ENCODE results near the gene PIGK.
A peak's percentile ranks its signal among the peaks of the same experiment; 100 is the strongest.

PIGK gene

DNA sequence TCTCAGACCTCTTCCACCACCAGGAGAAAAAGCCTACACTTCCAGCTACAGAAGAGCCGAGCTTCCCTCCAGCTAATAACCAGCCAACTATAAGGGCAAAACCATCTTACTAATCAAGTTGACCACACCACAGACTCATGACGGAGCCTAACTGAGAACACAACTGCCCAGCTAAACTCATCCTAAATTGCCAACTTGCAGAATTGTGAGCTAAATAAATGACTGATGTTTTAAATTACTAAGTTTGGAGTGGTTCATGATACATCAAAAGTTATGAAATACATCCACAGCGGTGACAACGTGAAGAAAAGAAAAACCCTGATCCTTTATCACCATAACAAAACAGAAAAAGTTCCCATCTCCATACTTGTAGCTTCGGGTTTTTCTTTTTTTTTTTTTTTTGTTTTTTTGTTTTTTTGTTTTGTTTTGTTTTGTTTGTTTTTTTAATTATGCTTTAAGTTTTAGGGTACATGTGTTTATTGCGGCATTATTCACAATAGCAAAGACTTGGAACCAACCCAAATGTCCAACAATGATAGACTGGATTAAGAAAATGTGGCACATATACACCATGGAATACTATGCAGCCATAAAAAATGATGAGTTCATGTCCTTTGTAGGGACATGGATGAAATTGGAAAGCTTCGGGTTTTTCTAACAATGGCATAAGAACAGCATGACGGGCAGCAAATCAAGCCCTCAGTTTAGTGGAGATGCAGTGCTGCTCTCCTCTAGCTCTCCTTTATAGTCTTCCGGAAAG, 122.6 kb downstream of the PIGK start:
- DNase-seq (ENCODE audit: low spot score) = no peak

DNA sequence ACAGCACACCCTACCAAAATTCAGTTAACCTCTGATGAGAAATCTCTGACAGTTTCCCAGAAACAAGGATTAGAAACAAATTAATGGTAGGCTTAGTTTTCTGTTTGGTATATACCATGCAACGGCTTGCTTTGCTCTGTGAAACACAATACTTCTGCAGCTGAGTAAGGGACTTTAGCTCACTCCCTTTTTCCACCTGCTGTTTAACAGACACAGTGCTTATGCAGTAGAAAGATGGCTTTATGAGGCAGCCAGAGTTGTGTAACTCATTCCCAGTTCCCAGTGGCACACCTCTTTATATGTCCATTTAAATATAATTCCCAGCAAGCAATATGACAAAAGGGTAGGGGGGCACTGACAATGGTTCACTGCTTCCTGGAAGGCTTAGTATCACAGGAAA, 124.0 kb downstream of the PIGK start:
- no peak for DNase-seq (ENCODE audit: low spot score)

DNA sequence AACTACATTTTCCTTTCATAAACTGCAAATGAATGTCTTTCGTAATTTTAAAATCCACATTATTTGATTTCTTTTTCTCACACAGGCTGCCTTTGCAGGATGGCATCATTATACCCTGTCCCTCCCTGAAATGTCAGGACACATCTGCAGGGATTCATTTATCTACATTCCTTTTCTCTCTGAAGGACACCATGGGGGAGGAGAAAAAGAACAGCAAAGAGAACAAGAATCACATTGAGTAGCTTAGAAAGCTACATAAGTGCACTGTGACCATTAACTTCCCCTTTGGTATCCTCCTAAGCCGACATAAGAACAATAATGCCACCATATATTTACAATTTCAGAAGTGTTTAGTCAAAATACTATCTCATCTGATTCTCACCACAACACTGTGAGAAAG, 129.5 kb downstream of the PIGK start:
- no peak for DNase-seq (ENCODE audit: low spot score)

GRCh38 chr1:77085109-77085508, 134.1 kb downstream of the PIGK start:
- no peak for DNase-seq (ENCODE audit: low spot score)

DNA sequence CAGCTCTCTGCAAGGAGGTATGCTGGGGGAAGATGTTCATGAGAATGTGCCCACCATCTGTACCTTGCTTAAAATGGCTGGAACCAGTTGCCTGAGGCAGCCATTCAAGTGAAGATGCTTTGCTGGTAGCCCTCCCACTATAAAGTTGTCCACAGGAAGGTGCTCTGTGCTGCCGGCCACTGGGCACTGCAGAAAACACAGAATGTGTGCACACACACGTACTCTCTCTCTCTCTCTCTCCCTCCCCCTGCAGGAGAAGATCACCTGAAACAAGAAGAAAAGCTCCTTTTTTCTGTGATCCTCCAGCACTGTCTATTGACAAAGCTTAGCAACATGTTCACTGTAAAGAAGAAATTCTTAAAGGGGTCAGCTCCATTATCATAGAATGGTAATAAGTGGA, 134.8 kb downstream of the PIGK start:
- DNase-seq (ENCODE audit: low spot score) = no peak

GRCh38 chr1:77081834-77082233, 137.4 kb downstream of the PIGK start:
- DNase-seq (ENCODE audit: low spot score) = no peak

- no peak for DNase-seq (ENCODE audit: low spot score)
Measured at GRCh38 chr1:77076759-77077158, 142.5 kb downstream of the PIGK start.

- no peak for DNase-seq (ENCODE audit: low spot score)
Measured at GRCh38 chr1:77068013-77068412, 151.2 kb downstream of the PIGK start.

DNA sequence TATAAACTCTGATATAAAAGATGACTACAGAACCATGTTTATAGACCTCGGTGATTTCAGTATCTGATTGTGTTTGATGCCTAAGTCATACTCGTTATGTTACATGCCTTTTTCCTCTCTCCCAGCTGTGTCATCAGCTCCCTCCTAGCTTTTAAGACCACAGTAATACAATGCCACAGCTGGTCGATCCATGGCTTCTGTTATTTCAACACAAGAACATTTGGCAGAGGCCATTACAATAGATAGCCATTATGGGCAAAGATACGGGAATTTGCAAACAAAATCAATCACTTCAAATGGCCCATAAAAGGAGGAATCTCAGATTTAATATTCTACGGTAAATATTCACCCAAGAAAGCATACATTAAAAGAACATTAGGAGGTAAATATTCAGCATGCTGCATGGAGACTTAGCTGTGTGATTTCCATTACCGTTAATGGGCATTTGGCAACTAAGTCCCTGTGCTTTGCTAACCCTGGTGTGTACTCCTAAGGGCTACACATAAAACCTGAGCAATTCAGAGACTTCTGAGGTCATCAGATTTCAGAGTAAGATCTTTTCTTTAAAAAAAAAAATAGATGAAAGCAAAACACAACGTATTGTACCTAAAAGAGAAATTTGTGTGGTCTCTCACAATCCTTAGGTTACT, 153.4 kb downstream of the PIGK start:
- DNase-seq (ENCODE audit: low spot score) = no peak

GRCh38 chr1:77064246-77064645, 155.0 kb downstream of the PIGK start:
- no peak for DNase-seq (ENCODE audit: low spot score)

DNA sequence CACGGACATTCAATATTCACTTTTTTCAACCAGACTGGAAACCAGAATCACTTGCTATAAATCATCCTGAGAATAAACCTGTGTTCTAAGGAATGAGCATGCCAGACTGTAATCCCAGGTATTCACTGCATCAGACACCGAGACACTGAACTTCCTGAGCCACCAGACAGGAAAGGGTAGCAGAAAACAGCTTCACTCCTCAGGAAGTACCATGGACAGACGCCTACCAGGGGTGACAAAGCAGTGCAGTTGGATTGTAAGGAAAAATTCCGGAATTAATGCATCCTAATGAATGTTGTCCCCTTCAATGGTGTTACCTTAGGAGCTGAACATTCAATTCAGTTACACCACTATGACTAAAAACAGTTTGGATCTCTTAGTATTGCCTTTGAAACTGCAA, 156.1 kb downstream of the PIGK start:
- no peak for DNase-seq (ENCODE audit: low spot score)

DNA sequence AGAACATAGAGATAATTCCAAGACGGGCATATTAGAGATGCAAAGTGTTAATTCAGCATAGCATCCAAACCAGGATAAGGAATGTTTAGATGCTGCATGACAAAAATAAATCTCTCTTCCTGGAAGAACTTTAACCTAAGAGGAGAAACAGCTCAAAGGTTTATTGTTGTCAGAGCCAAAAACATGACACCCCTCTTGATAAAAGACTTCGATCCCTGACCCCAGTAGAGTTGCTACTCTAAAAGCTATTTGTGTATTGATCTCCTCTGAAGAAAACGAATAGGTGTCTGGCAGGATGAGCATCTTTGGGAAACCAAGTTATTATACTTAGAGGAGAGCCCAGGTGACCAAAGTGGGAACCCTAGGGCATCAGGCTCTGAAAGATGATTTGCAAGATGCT, 158.1 kb downstream of the PIGK start:
- no peak for DNase-seq (ENCODE audit: low spot score)

DNA sequence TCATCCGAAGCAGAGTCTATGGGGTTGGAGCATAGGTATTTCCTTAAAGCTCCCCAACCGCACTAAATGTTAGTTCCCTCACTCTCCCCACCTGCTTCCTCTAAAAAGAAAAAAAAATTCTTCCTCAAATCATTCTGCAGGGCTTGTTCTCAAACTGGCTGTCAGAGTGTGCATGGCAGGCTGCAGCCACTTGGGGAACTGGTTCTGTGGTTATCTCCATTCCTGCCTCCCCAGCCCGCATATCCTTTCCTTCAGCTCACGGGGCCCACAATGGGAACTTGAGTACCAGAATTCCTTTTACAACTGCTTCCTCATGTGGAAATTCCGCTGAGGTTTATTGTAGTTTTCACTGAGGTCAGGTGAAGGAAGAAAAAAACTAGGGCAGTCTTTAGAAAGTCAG, 159.2 kb downstream of the PIGK start:
- DNase-seq (ENCODE audit: low spot score) = no peak

DNA sequence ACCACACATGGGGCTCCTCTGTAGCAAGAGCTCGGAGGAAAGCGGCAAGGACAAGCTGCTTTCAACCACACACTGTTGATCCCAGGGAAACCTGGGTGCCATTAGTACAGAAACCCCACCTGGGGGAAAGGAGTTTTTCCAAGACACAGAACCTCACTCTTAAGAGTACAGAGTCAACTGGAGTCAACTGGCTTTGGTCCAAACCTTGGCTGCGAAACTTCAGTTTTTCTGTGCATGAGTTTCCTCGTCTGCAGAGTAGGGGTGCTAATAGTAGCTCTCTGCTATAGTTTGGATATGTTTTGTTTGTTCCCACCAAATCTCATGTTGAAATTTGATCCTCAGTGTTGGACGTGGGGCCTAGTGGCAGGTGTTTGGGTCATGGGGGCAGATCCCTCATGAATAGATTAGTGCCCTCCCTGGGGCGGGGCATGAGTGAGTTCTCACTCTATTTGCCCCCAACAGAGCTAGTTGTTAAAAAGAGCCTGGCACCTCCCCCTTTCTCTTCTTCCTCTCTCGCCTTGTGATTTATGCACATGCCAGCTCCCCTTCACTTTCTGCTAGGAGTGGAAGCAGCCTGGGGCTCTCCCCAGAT, 161.1 kb downstream of the PIGK start:
- DNase-seq (ENCODE audit: low spot score) = no peak

- no peak for DNase-seq (ENCODE audit: low spot score)
Measured at GRCh38 chr1:77056525-77056924, 162.7 kb downstream of the PIGK start.

GRCh38 chr1:77051425-77051824, 167.8 kb downstream of the PIGK start:
- no peak for DNase-seq (ENCODE audit: low spot score)

- DNase-seq (ENCODE audit: low spot score) = no peak
Measured at GRCh38 chr1:77048615-77049005, 170.6 kb downstream of the PIGK start.

GRCh38 chr1:77047978-77048614, 171.1 kb downstream of the PIGK start:
- DNase-seq (ENCODE audit: low spot score) = no peak

- no peak for DNase-seq (ENCODE audit: low spot score)
Measured at GRCh38 chr1:77047575-77047974, 171.7 kb downstream of the PIGK start.

GRCh38 chr1:77044133-77044849, 174.9 kb downstream of the PIGK start:
- no peak for DNase-seq (ENCODE audit: low spot score)

- no peak for DNase-seq (ENCODE audit: low spot score)
Measured at GRCh38 chr1:77040826-77041225, 178.4 kb downstream of the PIGK start.

DNA sequence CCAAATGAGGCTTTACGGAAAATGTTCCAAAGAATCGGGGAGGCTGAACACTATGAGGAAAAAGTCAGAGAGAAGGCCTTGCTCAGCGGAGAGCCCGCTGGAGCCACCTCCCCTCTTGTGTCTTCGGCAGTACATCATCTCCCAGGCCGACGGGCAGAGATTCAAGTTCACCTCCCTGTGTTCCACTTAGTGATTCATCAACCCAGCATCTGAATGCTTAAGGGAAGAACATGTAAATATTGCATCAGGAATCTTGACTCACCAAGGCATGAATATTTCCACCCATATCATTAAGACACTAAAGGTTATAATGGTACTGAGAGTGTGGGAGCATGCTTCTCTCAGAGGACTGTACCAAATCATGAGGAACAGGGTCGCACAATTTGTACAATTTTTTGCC, 179.5 kb downstream of the PIGK start:
- peak; percentile 93 for DNase-seq (ENCODE audit: low spot score)
